HG03354 (cell line): ENCODE results near the gene IKZF2.

ENCODE experiments used
- ATAC-seq: cut with Tn5 transposase; IDR thresholded peaks from one replicate; pipeline ENCODE4 v1.9.1; 2021; ENCODE audit warnings: mild to moderate bottlenecking; ENCODE audit not compliant: unreplicated experiment, poor library complexity, severe bottlenecking

IKZF2 gene

DNA sequence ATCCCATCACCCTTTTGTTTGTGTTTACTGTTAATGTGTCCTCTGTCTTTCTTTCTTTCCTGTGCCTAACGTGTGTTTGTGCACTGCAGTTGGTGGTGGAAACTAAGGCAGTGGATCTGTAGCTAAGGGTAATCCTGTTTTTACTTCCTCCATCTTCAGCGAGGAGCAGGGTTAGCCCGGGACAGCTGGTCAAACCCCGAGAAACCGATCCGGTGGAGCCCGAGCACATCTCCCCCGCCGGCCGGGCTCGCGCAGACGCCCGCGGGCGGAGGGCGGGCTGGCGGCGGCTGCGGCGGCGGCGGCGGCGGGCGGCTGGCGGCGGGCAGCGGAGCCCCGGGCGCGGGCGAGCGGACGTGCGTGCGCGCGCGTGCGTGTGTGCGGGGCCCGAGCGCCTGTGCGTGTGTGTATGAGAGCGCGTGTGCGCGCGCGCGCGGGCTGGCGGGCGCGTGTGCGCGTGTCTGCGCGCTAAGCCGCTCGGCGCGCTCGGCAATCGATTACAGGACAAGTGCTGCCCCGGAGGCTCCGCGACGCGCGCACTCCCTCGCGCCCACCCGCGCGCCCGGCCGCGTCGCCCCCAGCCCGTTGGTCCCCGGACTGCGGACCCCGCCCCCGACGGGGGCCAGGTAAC lies at the start of gene IKZF2:
Gene IKZF2 (minus strand): TSS at position 176 of the 628 bp plus-strand sequence. CDS start 2,983 bp downstream, outside the sequence.
- peak; percentile 70 for ATAC-seq

GRCh38 chr2:213199871-213200270 lies 48.5 kb upstream of the IKZF2 start:
- ATAC-seq: no peak

DNA sequence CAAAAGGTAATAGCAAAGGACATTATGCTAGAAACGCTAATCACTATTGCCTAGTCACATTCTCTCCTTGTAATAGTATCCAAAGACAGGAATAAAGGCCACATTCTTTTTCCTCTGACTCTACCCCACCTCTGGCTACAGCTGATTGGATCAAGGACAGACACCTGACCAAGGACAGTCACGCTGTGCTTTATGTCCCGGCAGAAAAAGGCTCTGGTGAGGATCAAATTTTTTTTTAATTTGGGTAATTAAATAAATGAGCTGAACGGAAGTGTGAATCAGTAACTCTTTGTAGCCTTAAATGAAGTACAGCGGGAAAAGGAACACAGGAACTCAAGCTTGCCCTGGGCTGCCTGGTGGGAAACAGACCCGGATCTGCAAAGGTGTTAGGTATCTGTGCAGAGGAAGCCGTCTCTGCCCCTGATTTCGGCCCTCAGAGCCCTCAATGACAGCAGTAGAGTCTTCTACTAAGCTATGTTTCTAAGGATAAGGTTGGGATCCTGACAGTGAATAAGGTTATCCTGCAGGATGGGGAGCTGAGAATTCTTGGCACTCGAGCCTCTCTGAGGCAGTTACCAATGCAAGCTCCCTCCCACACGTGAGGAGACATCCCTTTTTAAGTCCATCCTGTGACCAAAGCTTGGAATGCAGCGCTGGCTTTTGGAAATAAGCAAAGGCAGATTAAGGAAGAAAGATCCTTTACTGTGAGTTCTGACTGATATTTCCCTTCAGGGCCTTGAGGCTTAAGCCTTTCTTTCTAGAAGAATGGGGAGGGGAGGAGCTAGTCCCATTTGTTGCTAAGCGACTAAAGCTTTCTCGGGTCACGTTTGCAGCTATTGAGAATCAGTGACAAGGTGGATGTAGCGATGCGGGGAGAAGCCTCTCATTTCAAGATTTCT lies 37.8 kb upstream of the IKZF2 start:
- no peak for ATAC-seq

DNA sequence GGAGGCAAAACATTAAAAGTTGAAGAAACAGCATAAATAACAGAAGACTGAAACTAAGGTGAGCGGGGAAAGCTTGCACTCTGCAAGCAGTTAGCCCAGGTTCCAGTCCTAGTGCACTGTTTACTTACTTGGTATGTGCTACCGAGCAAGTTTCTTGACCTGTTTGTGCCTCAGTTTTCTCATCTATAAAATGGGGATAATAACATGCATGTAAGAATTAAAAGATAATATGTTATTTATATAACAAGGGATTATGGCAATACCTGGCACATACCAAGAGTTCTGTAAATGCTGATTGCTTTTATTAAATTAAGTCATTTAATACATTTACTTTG lies 37.1 kb upstream of the IKZF2 start:
- ATAC-seq: no peak

- ATAC-seq: no peak
Measured at GRCh38 chr2:213187833-213188532, 36.6 kb upstream of the IKZF2 start.

GRCh38 chr2:213187386-213187785 lies 36.0 kb upstream of the IKZF2 start:
- ATAC-seq: no peak

DNA sequence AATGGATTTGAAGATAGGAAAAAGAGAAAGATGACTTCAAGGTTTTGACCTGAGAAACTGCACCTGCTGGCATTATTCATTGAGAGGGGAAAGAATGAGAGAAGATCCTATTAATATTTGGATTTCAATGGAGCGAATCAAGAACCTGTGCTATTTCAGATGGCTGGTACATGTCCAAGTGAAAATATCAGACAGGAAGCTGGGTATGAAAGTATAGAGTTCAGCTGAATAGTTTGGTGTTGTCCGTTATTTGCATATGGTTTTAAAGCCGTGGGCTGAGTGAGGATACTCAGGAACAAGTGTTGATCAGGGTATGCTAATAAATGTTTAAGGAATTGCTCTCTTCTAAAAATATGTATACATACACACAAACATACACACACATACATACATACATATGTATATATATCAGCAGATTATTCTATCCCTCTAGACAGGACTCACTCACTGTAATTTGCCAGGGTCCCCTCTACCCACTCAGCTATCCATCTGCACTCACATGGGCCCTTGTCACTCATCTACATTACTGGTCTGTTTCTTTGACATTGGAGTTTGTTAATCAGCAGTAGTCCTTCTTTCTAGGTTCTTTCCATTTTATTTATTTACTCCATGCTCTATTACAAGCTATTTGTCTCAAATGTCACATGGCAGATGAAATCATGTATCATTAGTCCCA lies 33.9 kb upstream of the IKZF2 start:
- ATAC-seq: peak; percentile 97

DNA sequence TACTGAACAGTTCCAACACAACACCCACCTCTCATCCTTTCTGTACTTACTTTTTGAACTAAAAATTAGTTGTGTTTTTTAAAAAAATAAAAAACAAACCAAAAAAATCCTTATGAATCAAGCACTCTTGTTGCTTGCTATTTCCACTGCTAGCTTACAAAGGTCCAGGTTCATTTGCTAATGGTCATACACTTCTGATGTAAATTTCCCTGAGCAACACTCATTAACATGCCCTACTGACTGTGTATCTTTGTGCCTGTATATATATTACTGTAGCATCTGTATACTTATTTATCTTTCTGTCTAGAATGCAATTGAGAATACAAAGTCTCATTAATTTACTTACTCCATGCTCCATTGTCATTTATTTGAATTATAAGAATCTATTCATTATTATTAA lies 30.3 kb upstream of the IKZF2 start:
- ATAC-seq: no peak

DNA sequence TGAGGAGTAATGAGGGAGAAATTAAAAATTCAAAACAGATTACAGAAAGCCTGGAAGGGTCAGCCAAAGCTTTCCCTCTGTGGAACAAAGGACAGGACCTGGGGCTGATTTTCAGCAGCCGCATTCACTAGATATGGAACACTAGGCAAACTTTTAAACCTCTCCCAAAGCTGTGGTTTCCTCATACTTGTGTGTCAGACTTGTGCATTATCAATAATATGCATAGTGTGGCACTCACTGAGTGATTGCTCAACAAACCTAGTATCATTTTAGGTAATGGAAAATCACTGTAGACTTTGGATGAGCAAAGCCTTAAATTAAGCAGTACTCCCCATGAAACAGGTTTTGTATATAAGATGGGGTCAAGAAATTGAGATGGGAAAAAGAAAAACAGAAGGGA lies 26.3 kb upstream of the IKZF2 start:
- ATAC-seq: no peak

DNA sequence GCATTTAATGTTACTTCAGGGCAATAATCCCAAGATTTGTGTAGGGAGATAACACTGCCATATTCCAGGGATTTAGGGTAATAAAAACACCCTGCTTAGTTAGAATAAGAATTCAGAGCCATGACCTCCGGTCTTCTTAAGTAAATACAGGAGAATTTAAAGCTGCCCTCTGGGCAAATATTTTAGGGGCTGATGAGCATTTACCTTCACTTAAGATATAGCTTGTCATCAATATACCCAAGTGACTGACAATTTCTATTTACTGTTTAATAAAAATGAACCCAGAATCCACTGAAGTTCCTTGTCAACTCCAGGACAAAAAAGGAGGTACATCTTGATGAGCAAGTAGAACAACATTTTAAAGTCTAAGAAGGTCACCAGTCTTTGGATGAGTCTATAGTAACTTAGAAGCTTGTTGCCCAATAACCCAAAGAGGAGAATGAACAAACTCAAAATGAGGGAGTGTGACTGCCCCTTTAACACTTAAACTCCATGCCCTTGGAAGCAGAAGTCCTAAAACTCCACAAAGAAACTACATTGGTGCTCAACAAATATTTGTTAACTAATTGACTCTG lies 24.3 kb upstream of the IKZF2 start:
- no peak for ATAC-seq

DNA sequence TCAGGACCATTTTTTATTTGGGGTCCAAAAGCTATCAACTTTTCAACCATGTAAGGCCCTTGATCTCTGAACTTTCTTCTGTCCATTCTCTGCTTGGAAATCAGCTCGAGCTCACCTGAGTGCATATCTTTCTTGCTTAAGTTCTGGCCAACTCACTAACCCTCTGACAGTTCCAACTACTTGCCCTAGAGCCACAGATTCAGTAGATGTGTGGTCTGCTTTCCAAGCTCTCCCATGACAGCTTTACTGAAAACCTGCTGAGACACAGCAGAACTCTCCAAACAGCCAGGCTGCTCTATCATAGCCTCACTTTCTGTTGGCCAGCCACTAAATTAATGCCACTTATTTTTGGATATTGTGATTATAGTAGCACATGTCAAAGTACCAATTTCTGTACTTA lies 21.2 kb upstream of the IKZF2 start:
- no peak for ATAC-seq

DNA sequence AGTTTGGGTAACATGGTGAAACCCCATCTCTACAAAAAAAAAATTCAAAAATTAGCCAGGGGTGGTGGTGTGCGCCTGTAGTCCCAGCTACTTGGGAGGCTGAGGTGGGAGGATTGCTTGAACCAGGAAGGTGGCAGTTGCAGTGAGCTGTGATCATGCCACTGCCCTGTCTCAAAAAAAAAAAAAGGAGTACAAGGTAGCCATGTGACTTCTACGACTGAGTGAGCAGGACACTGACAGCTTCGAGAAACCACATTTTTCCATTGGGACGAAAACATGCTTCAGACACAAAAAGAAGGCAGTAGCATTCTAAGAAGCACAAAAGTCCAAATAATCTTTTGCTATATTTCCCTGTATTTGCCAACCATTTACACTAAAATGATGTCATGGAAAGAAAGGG lies 19.7 kb upstream of the IKZF2 start:
- no peak for ATAC-seq

DNA sequence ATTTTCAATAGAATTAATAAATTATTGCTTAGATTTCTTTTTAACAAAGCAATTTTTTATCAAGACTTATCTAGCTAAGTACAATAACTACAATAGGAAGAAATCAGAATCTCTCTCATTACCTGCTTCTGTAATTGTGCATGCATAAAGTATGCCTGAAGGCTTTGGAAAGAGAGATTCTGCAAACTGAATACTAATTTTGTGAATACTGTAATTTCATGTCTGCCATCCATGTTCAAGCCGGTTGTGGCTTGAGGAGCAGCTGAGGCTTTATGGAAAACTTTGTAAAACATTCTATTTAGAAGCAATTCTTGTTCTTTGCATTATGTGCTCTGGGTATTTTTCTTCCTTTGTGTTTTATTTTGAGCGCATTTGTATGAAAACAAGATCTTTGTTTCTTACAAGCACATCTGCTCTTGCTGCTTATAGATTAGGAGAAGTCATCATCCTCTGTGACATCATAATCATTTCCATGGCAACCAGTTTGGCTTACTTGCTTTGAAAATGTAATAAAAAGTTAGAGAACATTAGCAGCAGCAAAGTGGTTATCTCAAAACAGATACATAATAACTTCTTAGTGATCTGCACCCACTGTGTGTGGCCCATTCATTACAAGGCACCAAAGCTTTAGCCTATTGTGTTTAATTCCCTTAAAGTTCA lies 16.0 kb upstream of the IKZF2 start:
- ATAC-seq: no peak

- peak; percentile 99 for ATAC-seq
Measured at GRCh38 chr2:213166109-213166508, 14.7 kb upstream of the IKZF2 start.

- no peak for ATAC-seq
Measured at GRCh38 chr2:213164263-213164662, 12.9 kb upstream of the IKZF2 start.

GRCh38 chr2:213162516-213163118 lies 11.2 kb upstream of the IKZF2 start:
- ATAC-seq: no peak

- ATAC-seq: no peak
Measured at GRCh38 chr2:213161759-213162515, 10.5 kb upstream of the IKZF2 start.

GRCh38 chr2:213159768-213160167 lies 8.4 kb upstream of the IKZF2 start:
- ATAC-seq: no peak
